Activated T-cell treated with anti-CD3 and anti-CD28 coated beads, Interleukin-2, amount 50 U/mL, for 4 hours (primary cell): Measurements from ENCODE around the gene ARFGAP3. TPM values are rescaled to one million over a fixed set of nuclear protein-coding genes. Genes with fewer than 3 reads are reported as not detected.

ENCODE experiments used
- ATAC-seq, 2 donors: fragments of 200-7000 bp; cut with Tn5 transposase; one replicate each; pipeline ENCODE4 v1.10.0; 2021
- DNase-seq: peaks from one replicate; pipeline ENCODE4 v3.0.0-alpha.2; 2020
- H3K27me3 Mint-ChIP-seq: one replicate; pipeline ENCODE4 v1.8.0; 2021; ENCODE audit warnings: low read depth, mixed read lengths
- H3K36me3 Mint-ChIP-seq: one replicate; pipeline ENCODE4 v1.8.0; 2022; ENCODE audit warnings: mixed read lengths; ENCODE audit not compliant: insufficient read depth
- H3K4me1 Mint-ChIP-seq: one replicate; pipeline ENCODE4 v1.8.0; 2021; ENCODE audit warnings: low read depth, mixed read lengths
- H3K4me3 Mint-ChIP-seq: one replicate; pipeline ENCODE4 v1.8.0; 2021; ENCODE audit warnings: mild to moderate bottlenecking, moderate library complexity, mixed read lengths
- H3K9me3 Mint-ChIP-seq: one replicate; pipeline ENCODE4 v1.8.0; 2021; ENCODE audit warnings: mixed read lengths
- total RNA-seq, 3 donors: library from RNA; stranded (reverse); gene quantifications; one replicate each; pipeline ENCODE4 v1.2.1, GENCODE V29; 2021

Gene ARFGAP3, protein sequence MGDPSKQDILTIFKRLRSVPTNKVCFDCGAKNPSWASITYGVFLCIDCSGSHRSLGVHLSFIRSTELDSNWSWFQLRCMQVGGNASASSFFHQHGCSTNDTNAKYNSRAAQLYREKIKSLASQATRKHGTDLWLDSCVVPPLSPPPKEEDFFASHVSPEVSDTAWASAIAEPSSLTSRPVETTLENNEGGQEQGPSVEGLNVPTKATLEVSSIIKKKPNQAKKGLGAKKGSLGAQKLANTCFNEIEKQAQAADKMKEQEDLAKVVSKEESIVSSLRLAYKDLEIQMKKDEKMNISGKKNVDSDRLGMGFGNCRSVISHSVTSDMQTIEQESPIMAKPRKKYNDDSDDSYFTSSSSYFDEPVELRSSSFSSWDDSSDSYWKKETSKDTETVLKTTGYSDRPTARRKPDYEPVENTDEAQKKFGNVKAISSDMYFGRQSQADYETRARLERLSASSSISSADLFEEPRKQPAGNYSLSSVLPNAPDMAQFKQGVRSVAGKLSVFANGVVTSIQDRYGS
- 10 to 100 TPM; 21.6 to 34.5 (median 26.8) TPM for total RNA-seq

DNA sequence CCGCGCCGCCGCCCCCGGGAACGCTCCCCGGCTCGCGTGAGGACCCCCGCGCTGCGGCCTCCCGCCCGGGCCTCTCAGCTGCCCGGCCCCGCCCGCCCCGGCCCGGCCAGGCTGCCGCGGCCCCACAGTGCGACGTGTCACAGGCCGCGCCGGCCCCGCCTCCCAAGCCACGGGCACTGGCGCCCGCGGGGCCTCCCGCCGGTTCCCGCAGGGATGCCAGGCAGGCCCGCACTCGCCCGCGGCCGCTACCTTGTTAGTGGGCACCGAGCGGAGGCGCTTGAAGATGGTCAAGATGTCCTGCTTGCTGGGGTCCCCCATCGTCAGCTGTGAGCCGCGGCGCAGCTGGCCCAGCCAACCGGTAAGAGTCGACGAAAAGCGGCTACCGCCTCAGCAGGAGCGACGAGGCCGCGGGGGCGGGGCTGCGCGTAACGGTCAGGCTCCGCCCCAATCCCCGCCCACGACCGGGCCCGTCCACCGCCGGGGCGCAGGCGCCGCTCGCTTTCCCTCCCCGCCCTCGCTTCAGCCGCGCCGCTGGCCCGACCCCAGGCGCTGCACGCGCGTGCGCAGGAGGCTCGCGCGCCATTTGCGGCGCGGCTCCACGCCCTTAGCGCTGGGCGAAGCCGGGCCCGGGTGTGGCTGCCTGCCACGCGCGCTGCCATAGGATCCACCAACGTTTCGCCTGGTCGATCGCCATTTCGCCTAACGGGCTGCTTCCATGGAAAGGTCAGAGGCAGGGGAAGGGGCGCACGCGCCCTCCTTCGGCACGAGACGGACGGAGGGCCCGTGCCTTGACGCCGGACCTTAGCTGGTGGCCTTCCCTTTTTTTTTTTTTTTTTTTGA, at the start of gene ARFGAP3:
TSS of gene ARFGAP3 (minus strand) at position 409 of the 840 bp plus-strand sequence. CDS start at position 318, 91 bp downstream.
- peak within 1 kb of the TSS; percentile 92 for H3K4me3 Mint-ChIP-seq
- peak; percentile 88 to 91 for ATAC-seq

DNA sequence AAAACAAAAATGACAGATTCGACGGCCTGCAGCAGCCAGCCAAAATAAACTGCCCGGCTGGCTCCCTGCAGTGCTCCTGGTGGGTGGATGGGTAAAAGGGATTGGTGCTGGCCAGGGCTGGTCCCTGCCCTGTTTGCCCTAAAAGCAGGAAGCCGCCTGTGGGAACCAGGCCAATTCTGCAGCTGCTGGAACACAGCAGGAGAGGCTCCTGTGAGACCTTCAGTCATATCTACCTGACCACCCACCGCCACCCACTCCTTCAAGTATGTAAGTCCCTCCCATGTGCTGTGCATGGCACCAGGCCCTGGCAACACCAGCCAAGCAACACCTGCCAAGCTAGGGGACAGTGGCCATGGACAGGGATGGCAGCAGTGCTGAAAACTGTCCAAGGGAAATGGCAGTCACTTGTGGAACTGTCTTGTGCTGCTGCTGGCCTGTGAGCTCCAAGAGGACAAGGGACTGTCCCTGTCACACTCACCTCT, 48.7 kb upstream of the ARFGAP3 start:
- Mint-ChIP-seq H3K36me3 (peaks cover 13% of the 10 kb centered on the region), H3K27me3 (no peaks in the 10 kb centered on the region)

More for the DNA sequence above, at the start of gene ARFGAP3:
- peaks cover 11% of the 10 kb centered on the region for H3K4me1 Mint-ChIP-seq
- H3K36me3 Mint-ChIP-seq = no peaks in the 10 kb centered on the region
- DNase-seq = peak; percentile 95
- H3K27me3 Mint-ChIP-seq = no peaks in the 10 kb centered on the region
- H3K9me3 Mint-ChIP-seq = no peaks in the 10 kb centered on the region

DNA sequence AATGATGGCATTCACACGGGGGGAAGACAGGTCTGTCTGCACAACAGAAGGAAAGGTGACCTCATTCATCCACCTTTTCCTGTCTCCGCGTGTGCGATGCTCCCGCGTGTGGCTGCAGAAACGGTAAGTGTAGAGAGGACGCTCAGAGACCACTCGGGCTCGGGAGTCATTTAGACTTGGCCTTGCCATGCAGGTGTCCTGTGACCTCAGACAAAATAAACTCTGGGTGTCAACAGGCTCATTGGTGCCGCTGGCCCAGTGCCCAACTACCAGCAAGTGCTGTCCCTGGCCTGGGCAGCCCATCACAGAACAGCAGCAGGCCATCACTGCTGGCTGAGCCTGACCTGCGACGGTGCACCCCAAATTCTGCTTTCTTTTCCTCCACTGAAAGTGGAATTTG, 48.1 kb upstream of the ARFGAP3 start:
- DNase-seq = no peak
- H3K9me3 Mint-ChIP-seq = no peaks in the 10 kb centered on the region
- peaks cover 13% of the 10 kb centered on the region for H3K36me3 Mint-ChIP-seq
- no peak overlapping the region for H3K4me3 Mint-ChIP-seq
- ATAC-seq = no peak
- H3K4me1 Mint-ChIP-seq = no peaks in the 10 kb centered on the region
- H3K27me3 Mint-ChIP-seq = no peaks in the 10 kb centered on the region

More for the DNA sequence above, 48.7 kb upstream of the ARFGAP3 start:
- ATAC-seq = no peak
- H3K4me3 Mint-ChIP-seq = no peak overlapping the region
- no peaks in the 10 kb centered on the region for H3K9me3 Mint-ChIP-seq
- H3K4me1 Mint-ChIP-seq = no peaks in the 10 kb centered on the region
- DNase-seq = no peak

DNA sequence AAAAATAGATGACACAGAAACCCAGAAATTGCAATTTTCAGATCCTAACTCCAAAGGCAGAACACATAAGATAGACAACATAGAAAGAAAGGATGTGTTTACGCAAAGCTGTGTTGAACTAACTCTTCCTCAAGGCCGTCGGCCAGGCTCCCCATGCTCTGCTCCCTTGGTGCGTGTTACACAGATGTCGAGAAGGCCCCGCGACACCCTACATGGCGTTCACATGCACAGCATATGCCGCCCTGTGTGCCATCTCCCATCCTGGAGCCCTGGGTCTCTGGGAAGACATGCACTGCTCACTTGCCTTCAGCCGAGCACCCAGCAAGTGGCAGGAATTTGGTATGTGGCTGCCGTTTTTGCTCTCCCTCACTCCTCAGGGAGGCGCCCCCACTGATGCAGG, 47.0 kb upstream of the ARFGAP3 start:
- ATAC-seq = no peak
- Mint-ChIP-seq H3K4me3 (no peak overlapping the region), H3K9me3 (no peaks in the 10 kb centered on the region), H3K4me1 (no peaks in the 10 kb centered on the region), H3K27me3 (no peaks in the 10 kb centered on the region), H3K36me3 (peaks cover 8% of the 10 kb centered on the region)
- DNase-seq = no peak

DNA sequence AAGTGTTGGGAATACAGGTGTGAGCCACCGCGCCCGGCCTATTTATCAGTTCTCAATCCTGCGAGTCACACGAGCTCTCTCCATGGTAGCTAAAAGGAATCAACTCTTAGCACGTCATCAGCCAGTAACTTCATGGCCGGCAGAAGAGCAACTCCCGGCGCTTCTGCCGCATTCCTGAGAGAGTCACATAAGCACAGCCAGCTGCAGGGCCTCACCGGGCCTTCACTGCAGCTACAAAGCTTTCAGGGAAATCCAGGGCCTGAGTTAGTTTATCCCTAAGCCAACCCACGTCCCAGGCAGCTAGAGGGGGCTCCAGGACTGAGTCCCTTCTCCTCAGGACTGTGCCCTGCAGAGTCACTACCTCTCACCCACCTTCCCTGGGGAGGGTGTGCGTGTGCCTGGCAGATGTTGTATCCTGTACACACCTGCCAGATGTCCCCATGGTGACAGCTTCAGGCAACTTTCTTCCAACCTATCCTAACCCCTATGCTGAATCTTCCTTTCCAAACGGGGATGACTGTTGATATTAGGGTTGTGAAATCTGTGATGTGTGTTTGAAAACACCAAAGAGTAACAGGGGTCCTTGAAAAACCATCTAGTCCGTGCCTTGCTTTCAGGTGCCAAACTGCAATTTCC, 45.9 kb upstream of the ARFGAP3 start:
- Mint-ChIP-seq H3K27me3 (no peaks in the 10 kb centered on the region), H3K9me3 (no peaks in the 10 kb centered on the region), H3K4me3 (no peak overlapping the region), H3K4me1 (no peaks in the 10 kb centered on the region), H3K36me3 (peaks cover 7% of the 10 kb centered on the region)
- ATAC-seq (no peak), DNase-seq (no peak)

DNA sequence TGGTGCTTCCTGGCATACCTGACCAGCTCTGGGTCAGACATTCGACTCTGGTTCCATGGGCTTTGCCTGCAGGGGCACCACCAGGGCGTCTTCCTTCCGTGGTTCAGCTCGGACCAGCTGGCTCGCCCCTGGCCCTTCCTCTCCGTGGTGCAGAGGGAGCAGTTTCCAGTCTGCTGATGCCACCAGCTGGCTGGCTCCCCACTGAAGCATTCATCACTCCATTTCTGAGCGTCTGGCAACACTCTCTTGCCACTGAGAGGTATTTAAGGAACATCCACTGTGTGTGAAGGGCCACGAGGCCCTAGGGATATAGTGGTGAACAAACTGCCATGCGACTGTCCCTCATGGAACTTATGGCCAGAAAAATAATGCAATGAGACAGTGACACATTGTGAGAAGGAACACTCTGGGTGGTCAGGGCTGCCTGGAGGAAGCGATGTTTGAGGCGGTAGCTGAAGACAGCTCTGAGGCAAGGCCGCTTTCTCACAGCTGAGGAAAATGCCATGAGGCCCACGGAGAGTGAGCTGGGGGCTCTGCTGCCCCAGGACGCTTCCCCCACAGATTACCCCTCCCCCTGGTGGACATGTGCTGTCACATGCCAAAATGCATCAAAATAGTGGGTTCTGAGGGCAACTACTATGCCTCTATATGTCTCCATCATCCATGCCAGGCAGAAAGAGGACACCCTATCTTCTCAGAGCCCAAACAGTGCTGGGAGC, 44.9 kb upstream of the ARFGAP3 start:
- H3K4me3 Mint-ChIP-seq = no peak overlapping the region
- no peaks in the 10 kb centered on the region for H3K9me3 Mint-ChIP-seq
- no peaks in the 10 kb centered on the region for H3K27me3 Mint-ChIP-seq
- no peak for ATAC-seq
- H3K36me3 Mint-ChIP-seq = peaks cover 3% of the 10 kb centered on the region
- no peak for DNase-seq
- peaks cover 2% of the 10 kb centered on the region for H3K4me1 Mint-ChIP-seq

DNA sequence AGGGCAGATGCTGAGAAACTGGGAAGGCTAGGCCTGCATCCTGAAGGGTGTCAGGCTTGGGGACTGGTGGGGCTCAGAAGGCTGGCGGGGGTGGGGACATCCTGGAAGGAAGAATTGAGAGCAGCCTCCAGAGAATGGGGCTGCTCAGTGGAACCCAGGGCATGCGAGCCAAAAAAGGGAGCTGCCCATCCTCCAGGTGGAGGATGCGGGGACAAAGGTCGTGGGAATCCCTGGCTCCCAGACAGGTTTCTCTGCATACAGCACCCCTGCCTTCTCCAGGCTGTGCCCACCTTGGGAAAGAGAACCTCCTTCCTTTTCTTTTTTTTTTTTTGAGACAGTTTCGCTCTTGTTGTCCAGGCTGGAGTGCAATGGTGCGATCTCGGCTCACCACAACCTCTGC, 40.9 kb upstream of the ARFGAP3 start:
- peaks cover 33% of the 10 kb centered on the region for H3K4me1 Mint-ChIP-seq
- H3K36me3 Mint-ChIP-seq = no peaks in the 10 kb centered on the region
- DNase-seq = no peak
- ATAC-seq = no peak
- no peaks in the 10 kb centered on the region for H3K27me3 Mint-ChIP-seq
- no peaks in the 10 kb centered on the region for H3K9me3 Mint-ChIP-seq
- H3K4me3 Mint-ChIP-seq = no peak overlapping the region

DNA sequence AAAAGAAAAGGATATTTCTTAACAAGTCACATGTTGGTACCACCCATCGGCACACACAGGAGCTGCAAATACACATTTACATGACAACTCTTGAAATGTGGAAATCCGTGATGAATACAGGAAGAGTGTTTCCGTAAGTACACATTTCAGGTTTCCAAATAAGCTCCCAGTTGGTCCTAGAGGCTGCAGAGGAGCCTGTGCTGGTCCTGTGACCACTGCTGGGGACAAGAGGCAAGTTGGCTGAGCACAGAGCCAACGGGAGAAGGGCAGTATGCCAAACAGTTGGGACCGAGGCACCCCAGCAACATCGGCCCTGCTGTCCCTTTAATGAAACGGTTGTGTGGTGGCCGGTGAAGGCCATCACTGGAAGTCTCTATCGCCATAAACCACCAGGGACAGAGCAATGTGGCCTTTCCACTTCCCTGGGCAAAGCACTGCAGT, 38.5 kb upstream of the ARFGAP3 start:
- Mint-ChIP-seq H3K4me1 (peaks cover 33% of the 10 kb centered on the region), H3K4me3 (no peak overlapping the region), H3K27me3 (no peaks in the 10 kb centered on the region), H3K9me3 (no peaks in the 10 kb centered on the region), H3K36me3 (no peaks in the 10 kb centered on the region)
- DNase-seq = no peak
- ATAC-seq = no peak

DNA sequence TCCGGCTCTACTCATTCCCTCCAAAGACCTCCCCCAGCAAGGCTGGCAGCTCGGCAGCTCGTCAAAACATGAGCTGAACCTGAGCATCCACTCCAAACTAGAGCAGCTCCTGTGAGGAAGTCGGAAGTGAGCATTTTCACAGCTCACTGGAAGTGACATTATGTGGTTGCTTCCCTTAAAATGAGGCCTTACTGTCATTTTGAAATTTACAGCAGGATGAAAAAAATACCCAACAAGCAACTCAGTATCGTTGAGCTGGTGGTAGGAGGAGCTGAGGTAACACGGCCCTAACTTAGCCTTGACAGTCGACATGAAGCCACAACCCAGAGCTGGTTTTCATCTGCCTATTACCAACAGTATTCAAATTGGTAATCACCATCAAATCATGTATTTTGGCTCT, 38.0 kb upstream of the ARFGAP3 start:
- Mint-ChIP-seq H3K4me3 (no peak overlapping the region), H3K4me1 (peaks cover 33% of the 10 kb centered on the region), H3K36me3 (no peaks in the 10 kb centered on the region), H3K27me3 (no peaks in the 10 kb centered on the region), H3K9me3 (no peaks in the 10 kb centered on the region)
- ATAC-seq = peak; percentile 81
- DNase-seq = no peak

DNA sequence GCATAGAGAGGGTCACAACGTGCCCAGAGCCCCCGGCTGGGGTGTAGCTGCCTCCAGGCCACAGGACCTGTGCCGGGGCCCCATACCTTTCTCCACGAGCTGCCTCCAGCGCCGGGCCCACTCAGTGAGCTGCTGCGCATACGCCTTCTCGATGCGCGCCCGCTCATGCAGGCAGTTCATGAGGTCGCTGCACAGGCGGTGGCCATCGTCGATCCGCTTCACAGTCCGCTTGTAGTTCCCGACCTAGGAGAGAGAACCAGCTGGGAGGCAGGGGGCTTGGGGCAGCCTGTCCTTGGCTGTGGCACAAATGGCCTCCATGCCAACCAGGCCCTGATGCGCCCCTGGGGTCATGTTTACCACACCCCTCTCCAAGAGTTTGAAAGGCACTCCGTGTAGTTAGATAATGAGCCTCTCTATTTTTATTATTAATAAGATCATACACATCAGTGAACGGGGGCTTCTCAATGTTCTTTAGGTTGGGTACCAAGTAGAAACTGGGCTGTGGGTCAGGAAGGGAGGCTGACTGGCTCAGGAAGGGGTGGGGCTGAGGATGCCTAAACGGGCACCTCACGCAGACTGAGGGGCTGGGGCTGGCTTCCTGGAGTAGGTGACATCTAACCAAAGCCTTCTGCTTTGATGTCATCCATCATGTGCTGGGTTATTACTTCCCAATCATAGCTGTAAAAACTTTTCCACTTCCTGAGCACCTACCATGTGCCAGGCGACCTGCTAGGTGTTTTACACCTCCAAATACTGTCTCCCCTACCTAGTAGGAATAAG, 36.5 kb upstream of the ARFGAP3 start:
- no peaks in the 10 kb centered on the region for H3K27me3 Mint-ChIP-seq
- peaks cover 11% of the 10 kb centered on the region for H3K36me3 Mint-ChIP-seq
- H3K4me1 Mint-ChIP-seq = peaks cover 43% of the 10 kb centered on the region
- ATAC-seq (no peak), DNase-seq (no peak)
- H3K4me3 Mint-ChIP-seq = no peak overlapping the region
- no peaks in the 10 kb centered on the region for H3K9me3 Mint-ChIP-seq

DNA sequence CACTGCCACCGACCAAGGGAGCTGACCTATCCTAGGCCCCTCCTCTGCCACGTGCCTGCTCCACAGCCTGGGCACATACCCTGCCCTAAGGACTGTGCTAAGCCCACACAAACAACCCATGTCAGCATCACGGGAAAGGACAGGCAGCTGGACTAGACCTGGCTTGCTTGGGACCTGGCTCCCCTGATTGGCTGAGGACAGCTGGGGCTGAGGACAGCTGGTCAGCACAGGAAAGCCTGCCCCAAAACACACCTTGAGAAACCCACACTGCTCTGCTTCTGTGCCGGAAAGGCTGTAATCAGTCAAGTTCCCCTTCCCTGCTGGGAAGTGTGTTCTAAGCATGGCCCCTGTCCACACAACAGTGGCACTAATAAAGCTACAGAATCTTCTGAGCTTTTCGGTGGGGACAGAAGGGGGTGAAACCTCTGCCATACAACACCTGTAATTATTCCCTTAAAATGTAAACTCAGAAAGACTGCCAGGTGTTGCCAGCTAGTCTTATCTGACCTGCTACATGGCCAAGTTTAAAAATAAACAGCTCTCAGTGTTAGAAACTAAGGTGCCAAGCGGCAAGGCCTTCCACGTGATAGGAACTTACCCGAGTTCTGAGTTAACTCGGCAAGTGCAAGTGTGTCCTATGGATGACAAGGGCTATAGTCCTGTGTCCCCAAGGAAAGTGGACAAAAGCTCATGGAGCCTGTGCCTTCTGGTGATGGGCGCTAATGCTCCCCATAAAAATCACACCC, 35.7 kb upstream of the ARFGAP3 start:
- ATAC-seq (no peak), DNase-seq (no peak)
- Mint-ChIP-seq H3K4me3 (no peak overlapping the region), H3K27me3 (no peaks in the 10 kb centered on the region), H3K9me3 (no peaks in the 10 kb centered on the region), H3K36me3 (peaks cover 16% of the 10 kb centered on the region), H3K4me1 (peaks cover 46% of the 10 kb centered on the region)

DNA sequence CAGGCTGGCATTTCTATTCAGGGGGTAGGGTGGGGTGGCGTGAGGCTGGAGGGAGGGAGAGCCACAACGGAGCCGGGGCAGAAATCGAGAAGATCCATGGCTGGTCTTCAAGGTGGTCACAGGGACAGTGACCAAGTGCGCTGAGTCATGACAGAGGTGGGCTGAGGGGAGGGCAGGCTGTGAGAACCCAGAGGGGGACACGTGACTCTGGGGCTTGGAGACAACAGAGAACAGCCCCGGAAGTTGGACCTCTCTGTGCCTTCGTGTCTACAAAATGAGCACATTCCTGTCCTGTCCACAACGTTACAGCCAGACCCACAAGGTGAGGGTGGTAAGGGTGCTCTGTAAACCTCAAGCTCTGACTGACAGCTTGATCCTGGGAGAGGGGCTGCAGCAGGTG, 35.1 kb upstream of the ARFGAP3 start:
- peaks cover 44% of the 10 kb centered on the region for H3K4me1 Mint-ChIP-seq
- H3K27me3 Mint-ChIP-seq = no peaks in the 10 kb centered on the region
- H3K36me3 Mint-ChIP-seq = peaks cover 16% of the 10 kb centered on the region
- no peak overlapping the region for H3K4me3 Mint-ChIP-seq
- no peaks in the 10 kb centered on the region for H3K9me3 Mint-ChIP-seq
- DNase-seq = no peak
- ATAC-seq = no peak
